Posterior cingulate gyrus (tissue), 11 donors: ENCODE measurements around the gene SCAND1.

ENCODE experiments used
- DNase-seq, 10 donors: peaks; one replicate each; pipeline versions ENCODE4 v3.0.0 to v3.0.0-alpha.2; 2020 to 2021; ENCODE audit warnings: mixed read lengths in 3 of 10
- intact Hi-C: fragments of 100-400 bp; cut with DNase I; formaldehyde crosslinking; loops from one replicate; pipeline ENCODE4 v1.15.1; 2023

Gene SCAND1

DNA sequence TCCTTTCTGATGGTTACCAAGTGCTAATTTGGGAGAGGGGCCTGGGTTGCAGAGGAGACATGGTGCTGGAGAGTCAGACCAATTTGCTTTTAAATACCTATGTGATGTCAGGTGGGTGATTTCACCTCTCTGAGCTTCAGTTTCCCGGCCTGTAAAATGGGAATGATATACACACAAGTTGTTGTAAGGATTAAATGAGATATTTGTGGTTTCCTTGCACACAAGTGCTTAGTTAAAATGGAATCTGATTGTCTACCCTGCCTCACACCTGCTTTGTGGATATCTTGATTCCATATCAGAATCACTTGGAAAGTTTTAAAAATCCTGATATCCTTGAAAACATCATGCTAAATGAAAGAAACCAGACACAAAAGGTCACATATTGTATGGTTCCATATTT is 44.5 kb downstream of the SCAND1 start:
- intact Hi-C loops, result no loop called here
- no peak for DNase-seq

DNA sequence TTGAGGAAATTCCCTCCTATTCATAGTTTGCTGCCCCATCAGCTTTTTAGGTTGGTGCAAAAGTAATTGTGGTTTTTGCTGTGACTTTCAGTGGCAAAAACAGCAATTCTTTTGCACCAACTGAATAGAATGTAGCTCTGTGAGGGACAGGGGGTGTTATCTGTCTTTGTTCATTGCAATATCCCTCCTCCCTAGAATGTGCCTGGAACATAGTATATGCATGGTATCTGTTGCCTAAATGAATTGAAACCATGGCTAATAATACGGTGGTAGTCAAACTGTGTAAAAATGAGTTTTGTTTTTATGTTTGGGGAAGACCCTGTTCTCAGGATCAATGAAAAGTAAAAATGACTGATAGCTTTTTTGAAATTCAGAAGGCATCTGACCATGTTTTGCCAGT is 45.1 kb downstream of the SCAND1 start:
- intact Hi-C loops, result no loop called here
- DNase-seq, result no peak

DNA sequence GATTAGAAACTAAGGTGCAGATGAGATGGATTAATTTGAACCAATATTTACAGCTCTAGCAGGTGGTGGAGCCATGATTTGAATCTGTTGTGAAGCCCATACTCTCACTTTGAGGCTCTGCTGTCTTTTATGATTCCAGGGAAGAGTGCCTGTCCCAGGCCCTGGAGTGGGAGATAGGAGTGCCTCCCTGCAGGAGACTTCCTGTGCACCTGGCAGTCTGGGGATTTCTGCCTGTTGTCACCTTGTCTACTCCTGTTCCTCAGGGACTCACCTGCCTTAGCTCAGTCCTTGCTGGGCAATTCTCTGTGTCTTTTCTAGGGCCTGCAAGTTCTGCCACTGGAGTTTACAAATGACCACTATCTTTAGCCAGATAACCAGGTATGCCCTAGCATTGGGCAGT is 46.3 kb downstream of the SCAND1 start:
- intact Hi-C loops, result no loop called here
- DNase-seq, result no peak

DNA sequence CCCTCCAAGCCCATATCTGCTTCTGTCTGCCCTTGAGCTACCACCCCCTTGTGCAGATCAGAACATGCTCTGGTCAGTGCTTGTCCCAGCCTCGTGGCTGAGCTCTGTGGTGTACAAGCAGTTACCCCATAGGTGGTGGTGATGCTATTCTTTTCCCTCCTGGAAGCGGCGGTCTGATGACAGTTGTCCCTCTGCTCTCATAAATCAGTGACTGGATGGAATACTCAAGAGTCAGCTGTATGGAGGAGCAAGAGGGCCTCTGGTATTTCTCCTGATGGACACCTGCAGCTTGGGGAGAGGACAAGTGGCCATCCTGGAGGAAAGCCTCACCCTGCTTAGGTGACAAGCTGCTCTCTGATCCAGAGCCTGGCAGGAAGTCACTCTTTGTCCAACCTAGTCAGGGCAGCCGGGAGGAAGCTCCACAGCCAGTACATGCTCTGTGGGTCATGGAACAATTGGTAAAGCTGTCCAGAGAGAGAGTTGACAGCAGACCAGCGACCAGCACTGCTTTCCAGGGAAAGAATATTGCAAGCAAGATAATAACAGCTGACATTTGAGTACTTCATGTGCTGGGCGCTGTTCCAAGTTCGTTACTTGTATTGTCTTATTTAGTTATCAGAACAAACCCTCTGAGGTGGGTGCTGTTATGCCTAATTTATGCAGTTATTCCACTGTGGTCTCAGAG is 47.1 kb downstream of the SCAND1 start:
- intact Hi-C loops, result no loop called here
- DNase-seq, result no peak

DNA sequence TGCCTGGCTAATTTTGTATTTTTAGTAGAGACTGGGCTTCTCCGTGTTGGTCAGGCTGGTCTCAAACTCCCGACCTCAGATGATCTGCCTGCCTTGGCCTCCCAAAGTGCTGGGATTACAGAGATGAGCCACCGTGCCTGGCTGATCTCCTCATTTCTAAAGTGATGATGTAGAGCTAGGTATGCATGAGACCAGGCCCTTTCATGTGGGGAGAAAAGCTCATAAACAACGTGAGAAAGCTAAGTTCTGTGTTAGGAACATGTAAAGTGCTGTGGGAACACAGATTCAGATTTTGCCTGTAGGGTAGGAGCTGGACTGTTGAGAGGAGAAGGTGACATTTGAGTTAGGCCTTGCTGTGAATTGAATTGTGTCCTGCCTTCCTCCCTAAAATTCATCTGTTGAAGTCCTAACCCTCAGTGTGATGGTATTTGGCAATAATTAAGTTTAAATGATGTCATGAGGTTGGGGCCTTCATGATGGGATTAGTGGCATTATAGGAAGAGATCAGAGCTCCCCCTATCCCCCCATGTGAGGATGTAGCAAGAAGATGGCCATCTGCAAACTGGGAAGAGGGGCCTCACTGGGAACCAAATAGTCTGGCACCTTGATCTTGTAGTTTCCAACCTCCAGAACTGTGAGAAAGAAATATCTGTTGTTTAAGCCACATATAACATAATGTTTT is 49.2 kb downstream of the SCAND1 start:
- DNase-seq, result no peak
- intact Hi-C loops, result no loop called here

DNA sequence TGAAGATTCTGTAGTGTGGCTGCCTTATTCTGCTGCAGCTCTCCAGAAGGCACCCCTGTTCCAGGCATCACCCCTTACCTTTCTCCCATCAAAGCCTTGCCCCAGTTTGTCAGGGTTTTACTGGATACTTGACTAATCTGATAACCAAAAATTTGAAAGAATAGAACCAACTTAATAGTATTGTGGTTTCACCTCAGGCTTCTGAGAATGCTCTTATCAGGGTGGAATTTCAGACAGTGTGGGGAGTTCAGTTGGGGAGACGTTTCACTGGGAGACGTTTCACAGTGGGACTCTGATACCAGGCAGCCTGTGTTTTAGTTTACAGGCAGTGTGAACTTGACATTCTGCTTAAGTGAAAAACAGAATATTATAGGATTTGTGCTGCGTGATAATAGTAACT is 50.5 kb downstream of the SCAND1 start:
- intact Hi-C loops, result no loop called here

More for the DNA sequence above, 50.5 kb downstream of the SCAND1 start:
- DNase-seq, result no peak
